ENCODE data around the gene RLN2. TPM values are rescaled to one million over a fixed set of nuclear protein-coding genes. Genes with fewer than 3 reads are reported as not detected.

The RLN2 gene
- total RNA-seq, 1 experiment from 2014 or later: 3.7 TPM

GRCh38 chr9:5326893-5327548 lies 22.5 kb upstream of the RLN2 start:
- no CpG with 5 or more reads among the region's 10 CpGs for WGBS (ENCODE audit: extremely low coverage, insufficient read length, low lambda C conversion rate)
- Histone ChIP-seq H4K8ac (replicated peaks; ENCODE audit: insufficient read length, low read depth, low read length) (no peak overlapping the region), H3K27me3 (ENCODE audit: insufficient read depth, low read length) (no peaks in the 10 kb centered on the region), H3K4ac (ENCODE audit: low read depth, low read length) (no peak overlapping the region), H2BK15ac (ENCODE audit: low read depth, low read length) (no peak overlapping the region), H3K56ac (ENCODE audit: insufficient read length, low read depth, low read length) (no peak overlapping the region), H2BK20ac (ENCODE audit: low read depth, low read length, poor library complexity, severe bottlenecking) (no peak overlapping the region), H2BK5ac (ENCODE audit: insufficient read length, low read length) (no peak overlapping the region), H3K79me1 (ENCODE audit: insufficient read depth, low read depth, low read length, poor library complexity, severe bottlenecking) (no peaks in the 10 kb centered on the region), H3K9me3 (ENCODE audit: control insufficient read depth, low read depth, low read length) (no peaks in the 10 kb centered on the region), H3K4me2 (ENCODE audit: insufficient read depth, insufficient read length, low read length) (peak overlapping the region; percentile 1), H3T11ph (ENCODE audit: low read length) (no peak overlapping the region), H2AFZ (ENCODE audit: low read length) (no peak overlapping the region), H3K9ac (ENCODE audit: extremely low read depth, insufficient read length, low read length) (no peak overlapping the region), H4K91ac (ENCODE audit: insufficient read length, low read depth, low read length) (no peak overlapping the region), H3K4me1 (ENCODE audit: insufficient read depth, low read length) (no peaks in the 10 kb centered on the region; the same call in 1 of the 2 replicates), H3K27ac (ENCODE audit: insufficient read length, low read depth, low read length) (no peak overlapping the region), H4K20me1 (ENCODE audit: control insufficient read depth, insufficient read depth, insufficient read length) (no peaks in the 10 kb centered on the region), H3K23me2 (ENCODE audit: insufficient read length, low read depth, low read length, poor library complexity, severe bottlenecking) (no peaks in the 10 kb centered on the region), H2BK12ac (ENCODE audit: insufficient read length, low read depth, low read length) (no peak overlapping the region), H4K5ac (ENCODE audit: insufficient read length, low read depth, low read length) (no peak overlapping the region), H3K14ac (ENCODE audit: insufficient read depth, low read length) (peak overlapping the region; percentile 2; the same call in 1 of the 2 replicates), H2BK120ac (ENCODE audit: low read depth, low read length, poor library complexity, severe bottlenecking) (no peak overlapping the region), H3K18ac (ENCODE audit: insufficient read length, low read depth, low read length) (peak overlapping the region; percentile 29), H2AK5ac (ENCODE audit: insufficient read length, low read length) (no peak overlapping the region), H3K79me2 (ENCODE audit: insufficient read depth, low read length) (no peaks in the 10 kb centered on the region), H3K23ac (ENCODE audit: insufficient read length, low read depth, low read length) (no peak overlapping the region)
- Mint-ChIP-seq H3K9me3 (peaks cover 5 to 15% of the 10 kb centered on the region in 2 experiments; a peak in 4 of 5 replicates), H3K4me1 (peaks cover 21 to 33% of the 10 kb centered on the region in 2 experiments), H3K27ac (peak overlapping the region in 1 of 3 experiments; percentile 74; a peak in 2 of 7 replicates), H3K4me3 (peak overlapping the region; percentile 31 to 32; a peak in 2 of 5 replicates), H3K36me3 (ENCODE audit: insufficient read depth in 1 of 3, low read depth in 3 of 3) (peaks cover 10 to 21% (median 10%) of the 10 kb centered on the region in 3 experiments), H3K27me3 (ENCODE audit: low read depth) (no peaks in the 10 kb centered on the region)
- peak; percentile 92 for DNase-seq
- TF ChIP-seq CTCF (conservative IDR thresholded peaks at IDR 0.05): no peak
